Stimulated activated naive CD8-positive, alpha-beta T cell treated with anti-CD3 and anti-CD28 coated beads, Interleukin-15, amount 100 ng/mL, for 72 hours (primary cell): ENCODE data around the gene HCFC1R1.
A peak's percentile ranks its signal among the peaks of the same experiment; 100 is the strongest.

Experiments used
- ATAC-seq: fragments of 150-1000 bp; cut with Tn5 transposase; 2 replicates; pipeline ENCODE4 v1.10.0; 2021; ENCODE audit warnings: mild to moderate bottlenecking, moderate library complexity
- DNase-seq, 2 donors: peaks; one replicate each; pipeline ENCODE4 v3.0.0; 2021 to 2022
- H3K27ac Mint-ChIP-seq, 2 donors: one replicate each; pipeline ENCODE4 v1.8.0; 2022; ENCODE audit warnings: mild to moderate bottlenecking in 2 of 2, mixed read lengths in 2 of 2, moderate library complexity in 2 of 2
- H3K27me3 Mint-ChIP-seq: one replicate; pipeline ENCODE4 v1.8.0; 2022; ENCODE audit warnings: mixed read lengths
- H3K4me1 Mint-ChIP-seq: one replicate; pipeline ENCODE4 v1.8.0; 2022; ENCODE audit warnings: mild to moderate bottlenecking, mixed read lengths
- H3K4me3 Mint-ChIP-seq, 2 donors: one replicate each; pipeline ENCODE4 v1.8.0; 2022; ENCODE audit warnings: mild to moderate bottlenecking in 2 of 2, mixed read lengths in 2 of 2, moderate library complexity in 1 of 2
- H3K9me3 Mint-ChIP-seq, 2 donors: one replicate each; pipeline ENCODE4 v1.8.0; 2022; ENCODE audit warnings: mixed read lengths in 2 of 2

HCFC1R1 gene

DNA sequence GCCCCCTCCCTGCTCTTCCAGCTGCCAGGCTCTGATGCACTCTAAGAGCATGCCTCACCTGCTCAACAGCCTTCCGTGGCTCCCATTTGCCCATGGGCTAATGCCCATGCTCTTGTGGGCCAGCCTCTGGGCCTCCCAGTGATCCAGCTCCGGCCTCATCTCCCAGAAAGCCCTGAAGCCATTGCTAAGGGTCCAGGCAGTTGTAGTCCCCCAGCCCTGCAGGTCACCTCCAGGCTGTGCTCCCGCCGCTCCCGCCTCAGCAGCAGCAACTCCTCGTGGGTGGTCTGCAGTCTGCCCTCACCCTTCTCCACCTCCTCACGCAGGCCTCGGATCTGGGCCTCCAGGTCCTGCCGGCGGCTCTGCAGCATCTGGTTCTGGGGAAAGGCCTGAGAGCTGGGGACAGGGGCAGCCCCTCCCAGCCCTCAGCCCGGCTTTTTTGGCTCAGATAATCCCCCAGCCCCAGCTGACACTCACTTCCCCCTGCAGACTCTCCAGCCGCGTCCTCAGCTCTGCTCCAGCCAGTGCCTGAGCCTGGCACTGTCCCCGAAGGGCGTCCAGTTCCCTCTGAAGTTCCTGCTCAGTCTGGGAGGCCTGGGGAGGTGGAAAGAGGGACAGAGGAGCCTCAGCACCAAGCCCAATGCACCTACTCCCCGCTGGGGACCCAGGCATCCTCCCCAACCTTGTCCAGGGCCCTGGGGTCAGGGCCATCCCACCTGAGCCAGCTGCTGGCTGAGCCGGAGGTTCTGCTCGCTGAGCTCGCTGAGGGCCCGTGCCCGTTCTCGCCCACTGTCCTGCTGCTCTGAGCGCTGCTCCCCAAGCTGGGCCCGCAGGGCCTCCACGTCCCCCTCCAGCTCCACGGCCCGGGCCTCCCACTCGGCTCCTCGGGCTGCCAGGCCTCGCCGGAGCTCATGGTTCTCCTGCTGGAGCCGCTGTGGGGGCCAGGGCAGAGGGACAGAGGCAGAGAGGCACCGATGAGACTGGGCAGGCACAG is 6.8 kb upstream of the HCFC1R1 start:
- Mint-ChIP-seq H3K4me1 (peaks cover 52% of the 10 kb centered on the region), H3K27me3 (peaks cover 76% of the 10 kb centered on the region), H3K27ac (no peak overlapping the region), H3K4me3 (peak overlapping the region; percentile 33 to 75), H3K9me3 (no peaks in the 10 kb centered on the region)
- ATAC-seq (no peak), DNase-seq (no peak)

DNA sequence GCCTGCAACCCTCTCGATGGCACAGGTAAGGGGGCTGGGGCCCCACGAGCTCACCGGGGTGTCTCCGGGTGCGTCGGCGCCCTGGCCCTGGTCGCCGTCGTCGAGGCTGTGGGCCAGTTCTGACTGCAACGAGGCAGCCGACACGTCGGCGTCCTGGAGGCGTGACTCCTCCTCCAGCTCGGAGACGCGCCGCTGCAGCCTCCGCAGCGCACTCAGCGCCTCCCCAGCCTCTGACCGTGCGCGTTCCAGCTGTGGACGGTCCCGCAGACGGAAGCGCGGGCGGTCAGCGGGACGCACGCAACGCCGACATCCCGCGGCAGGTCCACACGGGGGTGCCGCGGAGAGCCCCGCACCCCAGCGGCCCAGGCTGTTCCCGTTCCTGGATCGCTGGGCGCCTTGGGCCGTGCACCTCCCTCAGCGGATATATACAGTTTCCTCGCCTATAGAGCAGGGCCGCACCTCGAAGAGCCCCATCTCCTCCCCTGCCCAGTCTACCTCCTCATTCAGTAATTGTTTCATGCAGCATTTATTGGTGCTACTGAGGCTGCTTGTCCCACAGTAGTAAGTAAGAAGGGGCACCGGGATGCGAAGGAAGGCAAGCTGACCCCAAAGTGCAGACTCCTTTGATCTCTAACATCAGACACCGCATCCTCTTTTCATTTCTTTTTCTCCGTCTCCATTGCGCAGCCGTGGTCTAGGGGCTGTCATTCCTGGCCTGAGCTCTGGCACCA is 5.9 kb upstream of the HCFC1R1 start:
- H3K9me3 Mint-ChIP-seq: no peaks in the 10 kb centered on the region
- peaks cover 68% of the 10 kb centered on the region for H3K27me3 Mint-ChIP-seq
- peak overlapping the region; percentile 64 to 75 for H3K4me3 Mint-ChIP-seq
- H3K27ac Mint-ChIP-seq: no peak overlapping the region
- ATAC-seq: peak; percentile 59
- DNase-seq: peak; percentile 45 to 53
- peaks cover 57% of the 10 kb centered on the region for H3K4me1 Mint-ChIP-seq

DNA sequence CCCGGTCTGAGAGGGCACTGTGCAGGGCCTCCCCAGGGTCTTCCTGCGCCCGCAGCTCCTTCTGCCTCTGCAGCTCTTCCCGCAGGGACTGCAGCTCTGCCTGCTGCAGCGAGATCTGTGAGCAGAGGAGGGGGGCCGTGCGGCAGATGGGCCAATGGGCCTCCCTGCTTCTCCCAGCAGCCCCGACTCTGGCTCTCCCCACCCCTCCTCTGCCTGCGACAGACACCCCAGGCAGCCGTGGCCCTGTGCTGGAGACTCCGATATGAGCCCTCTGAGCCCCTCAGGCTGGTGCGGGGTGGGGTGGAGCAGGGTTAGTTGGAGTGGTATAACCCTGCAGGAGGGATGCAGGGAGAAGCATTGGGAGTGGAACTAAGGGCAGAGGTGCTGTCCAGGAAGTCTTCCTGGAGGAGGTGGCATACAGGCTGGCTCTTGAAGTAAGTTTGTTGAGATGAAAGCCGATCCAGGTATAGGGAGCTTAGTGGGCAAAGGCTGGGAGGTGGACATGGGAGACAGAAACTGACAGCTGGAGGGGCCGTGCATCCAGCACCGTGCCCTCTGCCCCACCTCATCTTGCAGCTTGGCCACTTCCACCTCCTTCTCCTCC is 5.1 kb upstream of the HCFC1R1 start:
- Mint-ChIP-seq H3K4me3 (peak overlapping the region; percentile 64 to 75), H3K4me1 (peaks cover 63% of the 10 kb centered on the region), H3K27me3 (peaks cover 59% of the 10 kb centered on the region), H3K9me3 (no peaks in the 10 kb centered on the region), H3K27ac (no peak overlapping the region)
- DNase-seq (no peak), ATAC-seq (no peak)

DNA sequence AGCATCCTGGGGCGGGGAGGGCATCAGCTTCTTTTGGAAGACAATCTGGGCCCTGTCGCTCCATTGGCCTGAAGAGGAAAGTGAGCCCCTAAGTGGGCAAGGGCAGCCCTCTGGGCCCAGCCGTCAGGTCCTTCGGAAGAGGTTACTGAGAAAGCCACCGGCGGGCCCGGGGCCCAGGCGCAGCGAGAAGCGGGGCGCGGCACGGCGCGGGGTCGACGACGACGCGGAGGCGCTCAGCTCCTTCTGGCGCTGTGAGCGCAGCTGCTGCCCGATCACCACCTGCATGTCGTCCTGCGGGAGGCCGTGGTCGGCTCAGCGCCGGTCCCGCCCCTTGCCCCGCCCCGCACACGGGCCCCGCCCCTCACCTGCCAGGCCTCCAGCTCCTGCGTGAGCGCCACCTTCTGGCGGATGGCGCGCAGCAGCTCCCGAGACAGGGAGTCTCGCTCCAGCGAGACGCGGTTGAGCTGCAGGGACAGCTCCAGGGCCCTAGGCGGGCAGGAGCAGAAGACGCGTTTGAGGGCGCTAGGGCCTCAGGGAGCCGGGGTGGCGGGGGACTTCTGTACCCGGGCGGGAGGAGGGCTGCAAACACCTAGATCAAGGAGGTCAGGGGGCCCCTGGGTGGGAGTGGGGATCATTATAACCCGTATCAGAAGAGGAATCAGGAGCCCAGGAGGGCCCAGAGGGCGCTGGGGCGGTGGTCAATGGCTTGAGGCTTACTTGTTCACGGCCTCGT is 4.4 kb upstream of the HCFC1R1 start:
- peaks cover 70% of the 10 kb centered on the region for H3K4me1 Mint-ChIP-seq
- no peak overlapping the region for H3K27ac Mint-ChIP-seq
- no peaks in the 10 kb centered on the region for H3K9me3 Mint-ChIP-seq

DNA sequence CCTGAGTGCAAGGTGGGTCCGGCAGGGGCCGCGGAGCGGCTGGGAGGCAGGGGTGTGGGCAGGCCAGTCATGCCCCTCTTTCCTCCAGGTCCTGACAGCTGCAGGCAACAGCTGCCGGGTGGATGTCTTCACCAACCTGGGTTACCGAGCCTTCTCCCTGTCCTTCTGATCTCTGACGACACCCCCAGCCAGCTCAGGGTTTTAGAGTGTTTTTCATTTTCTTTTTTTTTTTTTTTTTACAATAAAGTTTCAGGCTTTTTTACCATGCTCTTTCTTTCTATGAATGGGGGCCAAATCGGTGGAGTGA is 3.7 kb upstream of the HCFC1R1 start:
- H3K9me3 Mint-ChIP-seq: no peaks in the 10 kb centered on the region
- H3K4me1 Mint-ChIP-seq: peaks cover 71% of the 10 kb centered on the region

More for the DNA sequence above, 4.4 kb upstream of the HCFC1R1 start:
- H3K4me3 Mint-ChIP-seq: peak overlapping the region; percentile 36 to 75
- DNase-seq: peak; percentile 85 to 86
- peak; percentile 52 for ATAC-seq
- peaks cover 53% of the 10 kb centered on the region for H3K27me3 Mint-ChIP-seq

DNA sequence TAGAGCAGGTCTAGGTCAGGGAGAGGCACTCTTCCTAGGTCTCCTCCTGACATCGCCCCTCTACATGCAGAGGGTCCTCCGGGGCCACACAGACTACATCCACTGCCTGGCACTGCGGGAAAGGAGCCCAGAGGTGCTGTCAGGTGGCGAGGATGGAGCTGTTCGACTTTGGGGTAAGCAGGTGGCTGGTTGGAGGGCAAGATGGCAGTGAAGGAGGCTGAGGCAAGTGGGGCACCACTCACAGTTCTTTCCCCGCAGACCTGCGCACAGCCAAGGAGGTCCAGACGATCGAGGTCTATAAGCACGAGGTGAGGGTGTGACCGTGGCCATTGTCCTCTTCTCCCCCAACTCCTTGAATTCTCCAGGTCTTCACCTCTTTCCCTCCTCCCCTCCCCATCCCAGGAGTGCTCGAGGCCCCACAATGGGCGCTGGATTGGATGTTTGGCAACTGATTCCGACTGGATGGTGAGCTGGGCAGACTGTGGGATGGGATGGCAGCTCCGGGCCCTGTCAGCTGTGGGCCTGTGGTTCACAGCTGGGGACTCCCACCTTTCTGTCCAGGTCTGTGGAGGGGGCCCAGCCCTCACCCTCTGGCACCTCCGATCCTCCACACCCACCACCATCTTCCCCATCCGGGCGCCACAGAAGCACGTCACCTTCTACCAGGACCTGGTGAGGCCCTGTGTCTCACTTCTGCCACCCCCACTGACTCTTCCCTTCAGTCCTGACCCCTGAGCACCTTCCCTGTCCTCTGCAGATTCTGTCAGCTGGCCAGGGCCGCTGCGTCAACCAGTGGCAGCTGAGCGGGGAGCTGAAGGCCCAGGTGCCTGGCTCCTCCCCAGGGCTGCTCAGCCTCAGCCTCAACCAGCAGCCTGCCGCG is 3.1 kb upstream of the HCFC1R1 start:
- no peaks in the 10 kb centered on the region for H3K9me3 Mint-ChIP-seq
- DNase-seq (no peak), ATAC-seq (no peak)
- no peak overlapping the region for H3K4me3 Mint-ChIP-seq
- peaks cover 71% of the 10 kb centered on the region for H3K4me1 Mint-ChIP-seq
- peaks cover 40% of the 10 kb centered on the region for H3K27me3 Mint-ChIP-seq
- H3K27ac Mint-ChIP-seq: no peak overlapping the region

More for the DNA sequence above, 3.7 kb upstream of the HCFC1R1 start:
- H3K4me3 Mint-ChIP-seq: no peak overlapping the region
- ATAC-seq (no peak), DNase-seq (no peak)
- peaks cover 46% of the 10 kb centered on the region for H3K27me3 Mint-ChIP-seq
- H3K27ac Mint-ChIP-seq: no peak overlapping the region

DNA sequence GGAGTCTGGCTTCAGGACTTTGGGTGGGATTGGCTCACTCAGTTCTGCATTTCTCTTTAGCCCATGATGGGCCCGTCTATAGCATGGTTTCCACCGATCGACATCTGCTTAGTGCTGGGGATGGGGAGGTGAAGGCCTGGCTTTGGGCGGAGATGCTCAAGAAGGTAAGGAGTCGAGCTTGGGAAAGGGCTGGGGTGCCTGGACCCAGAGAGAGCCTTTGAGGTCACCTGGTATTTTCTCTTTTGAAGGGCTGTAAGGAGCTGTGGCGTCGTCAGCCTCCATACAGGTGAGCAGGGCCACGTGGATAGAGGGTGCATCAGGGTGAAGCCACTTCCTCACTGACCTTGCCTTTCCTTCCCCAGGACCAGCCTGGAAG is 2.2 kb upstream of the HCFC1R1 start:
- no peak overlapping the region for H3K4me3 Mint-ChIP-seq
- no peak for DNase-seq
- ATAC-seq: no peak
- H3K4me1 Mint-ChIP-seq: peaks cover 78% of the 10 kb centered on the region
- H3K27ac Mint-ChIP-seq: no peak overlapping the region
- peaks cover 31% of the 10 kb centered on the region for H3K27me3 Mint-ChIP-seq
- no peaks in the 10 kb centered on the region for H3K9me3 Mint-ChIP-seq

DNA sequence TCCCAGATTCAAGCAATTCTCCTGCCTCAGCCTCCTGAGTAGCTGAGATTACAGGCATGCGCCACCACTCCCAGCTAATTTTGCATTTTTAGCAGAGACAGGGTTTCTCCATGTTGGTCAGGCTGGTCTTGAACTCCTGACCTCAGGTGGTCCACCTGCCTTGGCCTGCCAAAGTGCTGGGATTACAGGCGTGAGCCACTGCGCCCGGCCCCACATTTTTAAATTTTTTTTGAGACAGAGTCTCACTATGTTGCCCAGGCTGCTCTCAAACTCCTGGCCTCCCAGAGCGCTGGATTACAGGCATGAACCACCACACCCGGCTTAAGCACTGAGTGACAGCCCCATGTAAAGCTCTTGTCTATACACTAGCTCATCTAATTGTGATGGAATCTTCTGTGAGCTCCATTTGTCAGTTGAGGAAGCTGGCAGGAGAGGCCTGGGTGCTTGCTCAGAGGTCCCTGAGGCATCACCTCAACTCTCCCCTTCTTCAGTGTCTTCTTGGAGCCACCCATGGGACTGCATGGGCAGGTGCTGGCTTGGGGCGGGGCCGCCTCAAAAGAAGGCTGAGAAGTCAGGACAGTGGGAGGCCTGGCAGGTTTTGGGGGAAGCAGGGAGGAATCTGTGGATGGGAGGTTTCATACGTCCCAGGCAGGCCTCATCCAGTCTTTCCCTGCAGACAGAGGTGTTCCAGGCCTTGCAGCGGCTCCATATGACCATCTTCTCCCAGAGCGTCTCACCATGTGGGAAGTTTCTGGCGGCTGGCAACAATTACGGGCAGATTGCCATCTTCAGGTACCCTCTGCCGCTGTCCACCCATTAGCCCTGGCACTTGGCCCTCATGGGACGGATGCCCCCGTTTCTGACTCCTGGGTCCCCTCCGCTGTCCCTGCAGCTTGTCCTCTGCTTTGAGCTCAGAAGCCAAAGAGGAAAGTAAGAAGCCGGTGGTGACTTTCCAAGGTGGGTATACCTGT is 1.6 kb upstream of the HCFC1R1 start:
- Mint-ChIP-seq H3K9me3 (no peaks in the 10 kb centered on the region), H3K4me1 (peaks cover 79% of the 10 kb centered on the region), H3K27ac (no peak overlapping the region), H3K27me3 (peaks cover 24% of the 10 kb centered on the region), H3K4me3 (peak overlapping the region; percentile 27 to 33)
- DNase-seq (no peak), ATAC-seq (no peak)

DNA sequence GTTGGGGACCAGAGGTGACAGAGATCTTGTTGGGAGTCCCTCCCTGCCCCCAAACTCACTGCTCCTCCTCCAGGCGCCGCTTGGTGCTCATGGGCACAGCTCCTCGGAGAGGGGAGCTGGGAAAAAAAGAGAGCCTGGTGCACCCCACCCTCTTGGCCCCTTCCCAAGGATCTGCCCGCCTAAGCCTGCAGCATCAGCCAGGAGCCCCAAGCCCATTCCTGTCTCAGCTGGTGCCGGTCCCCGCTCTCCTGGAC is 400 bp downstream of the HCFC1R1 start:
- no peaks in the 10 kb centered on the region for H3K9me3 Mint-ChIP-seq
- no peak for DNase-seq
- no peak for ATAC-seq
- H3K27ac Mint-ChIP-seq: peak overlapping the region; percentile 8 to 75
- peak overlapping the region; percentile 85 for H3K4me3 Mint-ChIP-seq
- H3K27me3 Mint-ChIP-seq: peaks cover 22% of the 10 kb centered on the region
- peaks cover 79% of the 10 kb centered on the region for H3K4me1 Mint-ChIP-seq

DNA sequence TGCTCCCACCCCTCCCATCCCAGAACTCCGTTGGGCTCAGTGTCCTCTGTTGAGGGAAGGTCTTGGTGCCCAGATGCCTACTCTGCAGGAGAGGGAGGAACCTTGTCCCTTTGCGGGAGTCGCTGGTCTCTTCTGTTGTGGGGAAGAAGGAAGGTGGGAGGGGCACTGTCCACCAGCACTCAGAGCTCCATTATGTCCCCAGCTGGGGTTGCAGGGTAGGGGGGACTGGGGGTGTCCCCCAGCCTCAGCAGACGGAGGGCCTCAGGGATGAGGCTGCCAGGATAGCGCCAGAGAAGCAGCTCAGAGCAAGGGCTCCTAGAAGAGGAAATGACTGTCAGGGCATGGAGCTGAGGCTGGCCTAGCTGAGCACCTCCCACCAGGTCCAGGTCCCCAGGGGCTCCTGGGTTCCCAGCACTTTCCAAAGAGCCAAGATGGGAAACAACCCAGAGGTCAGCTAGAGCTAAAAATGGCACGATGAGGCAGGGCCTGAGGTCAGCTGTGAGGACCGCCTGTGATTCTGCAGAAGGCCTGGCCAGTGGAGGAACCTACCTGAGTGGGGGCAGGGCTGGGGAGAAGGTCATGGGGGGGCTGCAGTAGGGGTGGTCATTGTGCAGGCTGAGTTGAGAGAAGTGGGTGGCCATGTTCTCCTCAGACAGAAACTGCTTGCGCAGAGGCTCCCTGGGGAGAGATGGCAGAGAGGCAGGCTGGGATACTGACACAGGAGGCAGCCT is 893 bp downstream of the HCFC1R1 start:
- Mint-ChIP-seq H3K9me3 (no peaks in the 10 kb centered on the region), H3K4me1 (peaks cover 79% of the 10 kb centered on the region), H3K4me3 (peak overlapping the region; percentile 85), H3K27ac (peak overlapping the region in 1 of 2 donors; percentile 89), H3K27me3 (peaks cover 22% of the 10 kb centered on the region)
- ATAC-seq (no peak), DNase-seq (no peak)

DNA sequence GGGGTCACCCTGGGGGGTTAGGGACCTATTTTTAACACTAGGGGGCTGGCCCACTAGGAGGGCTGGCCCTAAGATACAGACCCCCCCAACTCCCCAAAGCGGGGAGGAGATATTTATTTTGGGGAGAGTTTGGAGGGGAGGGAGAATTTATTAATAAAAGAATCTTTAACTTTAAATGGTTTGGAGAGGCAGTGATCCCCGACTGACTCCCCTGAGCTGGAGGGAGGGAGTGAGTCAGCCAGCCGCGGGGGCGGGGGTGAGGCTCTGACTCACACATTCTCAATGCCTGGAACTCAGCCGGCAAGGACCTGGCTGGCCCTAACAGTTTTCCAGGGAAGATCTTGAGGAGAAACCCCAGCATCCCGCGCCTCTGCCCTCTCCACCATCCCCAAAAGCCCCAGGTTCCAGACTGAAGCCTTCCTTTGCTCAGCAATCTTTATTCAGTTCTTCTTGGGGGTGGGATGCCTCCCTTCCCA is 1.5 kb downstream of the HCFC1R1 start:
- peak overlapping the region; percentile 85 for H3K4me3 Mint-ChIP-seq
- H3K27ac Mint-ChIP-seq: peak overlapping the region; percentile 65 to 96
- peaks cover 77% of the 10 kb centered on the region for H3K4me1 Mint-ChIP-seq
- H3K27me3 Mint-ChIP-seq: peaks cover 28% of the 10 kb centered on the region
- no peaks in the 10 kb centered on the region for H3K9me3 Mint-ChIP-seq
- DNase-seq (peak; percentile 77 to 85), ATAC-seq (peak; percentile 39)

DNA sequence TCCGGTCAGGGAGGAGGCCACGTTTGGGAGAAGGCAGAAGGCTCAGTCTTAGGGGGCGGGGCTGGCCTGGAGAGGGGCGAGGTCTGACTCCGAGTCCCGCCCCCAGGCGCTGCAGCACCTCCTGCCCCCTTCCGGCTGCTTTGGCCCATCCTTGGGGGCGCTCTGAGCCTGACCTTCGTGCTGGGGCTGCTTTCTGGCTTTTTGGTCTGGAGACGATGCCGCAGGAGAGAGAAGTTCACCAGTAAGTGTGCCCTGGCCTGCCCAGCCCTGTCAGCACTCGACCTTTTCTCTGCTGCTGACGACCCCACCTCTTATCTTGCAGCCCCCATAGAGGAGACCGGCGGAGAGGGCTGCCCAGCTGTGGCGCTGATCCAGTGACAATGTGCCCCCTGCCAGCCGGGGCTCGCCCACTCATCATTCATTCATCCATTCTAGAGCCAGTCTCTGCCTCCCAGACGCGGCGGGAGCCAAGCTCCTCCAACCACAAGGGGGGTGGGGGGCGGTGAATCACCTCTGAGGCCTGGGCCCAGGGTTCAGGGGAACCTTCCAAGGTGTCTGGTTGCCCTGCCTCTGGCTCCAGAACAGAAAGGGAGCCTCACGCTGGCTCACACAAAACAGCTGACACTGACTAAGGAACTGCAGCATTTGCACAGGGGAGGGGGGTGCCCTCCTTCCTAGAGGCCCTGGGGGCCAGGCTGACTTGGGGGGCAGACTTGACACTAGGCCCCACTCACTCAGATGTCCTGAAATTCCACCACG is 2.1 kb downstream of the HCFC1R1 start:
- peak overlapping the region; percentile 85 for H3K4me3 Mint-ChIP-seq
- DNase-seq (peak; percentile 72 to 76), ATAC-seq (peak; percentile 42)
- H3K27me3 Mint-ChIP-seq: peaks cover 34% of the 10 kb centered on the region
- no peaks in the 10 kb centered on the region for H3K9me3 Mint-ChIP-seq
- H3K27ac Mint-ChIP-seq: peak overlapping the region; percentile 65 to 96
- H3K4me1 Mint-ChIP-seq: peaks cover 77% of the 10 kb centered on the region
